Karpas-422 (cell line): Measurements from ENCODE around the gene USP22. TPM values are rescaled to one million over a fixed set of nuclear protein-coding genes. Genes with fewer than 3 reads are reported as not detected.

Experiments used
- DNase-seq: peaks from one replicate; pipeline ENCODE4 v3.0.0-alpha.2; 2015
- H2AFZ ChIP-seq: fragments of 200-600 bp; sonication (generic); 2 replicates; pipeline ENCODE4 v1.6.1; 2014; ENCODE audit warnings: antibody characterized with exemption, low read length, mixed read lengths
- H3K27ac ChIP-seq: fragments of 200-600 bp; sonication (generic); 2 replicates; pipeline ENCODE4 v1.5.1; 2014; ENCODE audit warnings: mild to moderate bottlenecking, low read length, moderate library complexity
- H3K27me3 ChIP-seq: fragments of 200-600 bp; sonication (generic); 2 replicates; pipeline ENCODE4 v1.6.1; 2014; ENCODE audit warnings: low read length, mixed read lengths
- H3K36me3 ChIP-seq: fragments of 200-600 bp; sonication (generic); 2 replicates; pipeline ENCODE4 v1.6.1; 2014; ENCODE audit warnings: low read length, mixed read lengths; ENCODE audit not compliant: insufficient read depth
- H3K4me1 ChIP-seq: fragments of 200-600 bp; sonication (generic); 2 replicates; pipeline ENCODE4 v1.6.1; 2014; ENCODE audit warnings: mild to moderate bottlenecking, low read length, mixed read lengths
- H3K4me2 ChIP-seq: fragments of 200-600 bp; sonication (generic); 2 replicates; pipeline ENCODE4 v1.6.1; 2014; ENCODE audit warnings: low read length, low read depth, mild to moderate bottlenecking; ENCODE audit not compliant: poor library complexity, severe bottlenecking
- H3K4me3 ChIP-seq: fragments of 200-600 bp; sonication (generic); 2 replicates; pipeline ENCODE4 v1.5.1; 2014; ENCODE audit warnings: mild to moderate bottlenecking, antibody characterized with exemption, low read length, mixed read lengths
- H3K79me2 ChIP-seq: fragments of 200-600 bp; sonication (generic); 2 replicates; pipeline ENCODE4 v1.6.1; 2014; ENCODE audit warnings: mild to moderate bottlenecking, low read length, mixed read lengths
- H3K9ac ChIP-seq: fragments of 200-600 bp; sonication (generic); 2 replicates; pipeline ENCODE4 v1.6.0; 2014; ENCODE audit warnings: low read length
- H3K9me2 ChIP-seq: fragments of 200-600 bp; sonication (generic), shearing (Covaris generic); replicated peaks from 2 replicates; pipeline ENCODE4 v1.6.0; 2014; ENCODE audit warnings: mild to moderate bottlenecking, low read length, moderate library complexity; ENCODE audit not compliant: insufficient read depth
- H3K9me3 ChIP-seq: fragments of 300-700, 200-600 bp; sonication (generic); 2 replicates; pipeline ENCODE4 v1.6.1; 2014; ENCODE audit warnings: low read length, mixed read lengths
- H4K20me1 ChIP-seq: fragments of 200-600 bp; sonication (generic); 2 replicates; pipeline ENCODE4 v1.6.1; 2014; ENCODE audit warnings: mild to moderate bottlenecking, antibody characterized with exemption, low read length, low read depth; ENCODE audit not compliant: insufficient read depth
- total RNA-seq: library from RNA; depleted of rRNA; stranded (reverse); fragments of >200 nt; shearing (Covaris generic); gene quantifications from 2 replicates; pipeline ENCODE4 v1.2.3, GENCODE V29; 2014; ENCODE audit warnings: low replicate concordance

Gene USP22
- total RNA-seq, 1 experiment from 2014 or later = 133 TPM

GRCh38 chr17:20989481-20989880 lies 53.3 kb downstream of the USP22 start:
- DNase-seq = no peak
- Histone ChIP-seq H3K4me2 (no peak overlapping the region), H2AFZ (no peak overlapping the region), H4K20me1 (no peaks in the 10 kb centered on the region), H3K27ac (no peak overlapping the region), H3K79me2 (no peaks in the 10 kb centered on the region), H3K4me3 (no peak overlapping the region), H3K4me1 (peaks cover 3% of the 10 kb centered on the region; the same call in 1 of the 2 replicates), H3K36me3 (no peaks in the 10 kb centered on the region), H3K9me3 (no peaks in the 10 kb centered on the region), H3K9ac (no peak overlapping the region), H3K27me3 (no peaks in the 10 kb centered on the region), H3K9me2 (no peaks in the 10 kb centered on the region)

GRCh38 chr17:20988896-20989295 lies 53.9 kb downstream of the USP22 start:
- Histone ChIP-seq H3K9me3 (no peaks in the 10 kb centered on the region), H3K27me3 (no peaks in the 10 kb centered on the region), H3K79me2 (no peaks in the 10 kb centered on the region), H3K4me3 (no peak overlapping the region), H3K36me3 (no peaks in the 10 kb centered on the region), H3K4me1 (peaks cover 3% of the 10 kb centered on the region; the same call in 1 of the 2 replicates), H3K9me2 (no peaks in the 10 kb centered on the region), H3K9ac (no peak overlapping the region), H3K4me2 (no peak overlapping the region), H4K20me1 (no peaks in the 10 kb centered on the region), H2AFZ (no peak overlapping the region), H3K27ac (no peak overlapping the region)
- no peak for DNase-seq

- no peaks in the 10 kb centered on the region for H3K79me2 ChIP-seq
- no peaks in the 10 kb centered on the region for H3K27me3 ChIP-seq
- no peaks in the 10 kb centered on the region for H4K20me1 ChIP-seq
- no peaks in the 10 kb centered on the region for H3K9me2 ChIP-seq
- H3K27ac ChIP-seq = no peak overlapping the region
- H3K9ac ChIP-seq = no peak overlapping the region
- no peak overlapping the region for H3K4me2 ChIP-seq
- no peak for DNase-seq
- H3K36me3 ChIP-seq = no peaks in the 10 kb centered on the region
- no peak overlapping the region for H2AFZ ChIP-seq
- no peaks in the 10 kb centered on the region for H3K9me3 ChIP-seq
- H3K4me1 ChIP-seq = peaks cover 2% of the 10 kb centered on the region; the same call in 1 of the 2 replicates
- no peak overlapping the region for H3K4me3 ChIP-seq
Measured at GRCh38 chr17:20988001-20988636, 54.7 kb downstream of the USP22 start.

- Histone ChIP-seq H3K27me3 (no peaks in the 10 kb centered on the region), H3K9me3 (no peaks in the 10 kb centered on the region), H3K4me3 (no peak overlapping the region), H3K9me2 (no peaks in the 10 kb centered on the region), H4K20me1 (no peaks in the 10 kb centered on the region), H3K36me3 (no peaks in the 10 kb centered on the region), H3K9ac (no peak overlapping the region), H3K79me2 (no peaks in the 10 kb centered on the region), H3K4me1 (no peaks in the 10 kb centered on the region), H3K4me2 (no peak overlapping the region), H2AFZ (no peak overlapping the region), H3K27ac (no peak overlapping the region)
- DNase-seq = no peak
Measured at GRCh38 chr17:20987511-20987910, 55.3 kb downstream of the USP22 start.

- Histone ChIP-seq H3K79me2 (no peaks in the 10 kb centered on the region), H3K9ac (no peak overlapping the region), H3K4me1 (no peaks in the 10 kb centered on the region), H2AFZ (no peak overlapping the region), H3K27me3 (no peaks in the 10 kb centered on the region), H3K36me3 (no peaks in the 10 kb centered on the region), H4K20me1 (no peaks in the 10 kb centered on the region), H3K9me3 (no peaks in the 10 kb centered on the region), H3K4me2 (no peak overlapping the region), H3K4me3 (no peak overlapping the region), H3K27ac (no peak overlapping the region), H3K9me2 (no peaks in the 10 kb centered on the region)
- no peak for DNase-seq
Measured at GRCh38 chr17:20986767-20987510, 55.9 kb downstream of the USP22 start.

- no peaks in the 10 kb centered on the region for H3K9me2 ChIP-seq
- no peak overlapping the region for H3K9ac ChIP-seq
- no peaks in the 10 kb centered on the region for H4K20me1 ChIP-seq
- no peaks in the 10 kb centered on the region for H3K4me1 ChIP-seq
- H3K27ac ChIP-seq = no peak overlapping the region
- no peak for DNase-seq
- H2AFZ ChIP-seq = no peak overlapping the region
- no peaks in the 10 kb centered on the region for H3K9me3 ChIP-seq
- H3K79me2 ChIP-seq = no peaks in the 10 kb centered on the region
- no peak overlapping the region for H3K4me2 ChIP-seq
- H3K36me3 ChIP-seq = no peaks in the 10 kb centered on the region
- no peak overlapping the region for H3K4me3 ChIP-seq
- H3K27me3 ChIP-seq = no peaks in the 10 kb centered on the region
Measured at GRCh38 chr17:20983359-20983637, 59.5 kb downstream of the USP22 start.

GRCh38 chr17:20982589-20983358 lies 60.0 kb downstream of the USP22 start:
- Histone ChIP-seq H3K9me2 (no peaks in the 10 kb centered on the region), H3K27me3 (no peaks in the 10 kb centered on the region), H3K79me2 (no peaks in the 10 kb centered on the region), H4K20me1 (no peaks in the 10 kb centered on the region), H3K36me3 (no peaks in the 10 kb centered on the region), H3K27ac (no peak overlapping the region), H3K4me3 (no peak overlapping the region), H2AFZ (no peak overlapping the region), H3K4me1 (no peaks in the 10 kb centered on the region), H3K9me3 (no peaks in the 10 kb centered on the region), H3K9ac (no peak overlapping the region), H3K4me2 (no peak overlapping the region)
- no peak for DNase-seq
